ENCODE measurements around the gene AATK. TPM values are rescaled to one million over a fixed set of nuclear protein-coding genes. Genes with fewer than 3 reads are reported as not detected.

Gene AATK
- total and polyA plus RNA-seq, 10 of the 15 experiments (the other 5 are each of a cell fraction or from before 2014, with no cell fraction given), result 0.04 TPM; not detected in 9

DNA sequence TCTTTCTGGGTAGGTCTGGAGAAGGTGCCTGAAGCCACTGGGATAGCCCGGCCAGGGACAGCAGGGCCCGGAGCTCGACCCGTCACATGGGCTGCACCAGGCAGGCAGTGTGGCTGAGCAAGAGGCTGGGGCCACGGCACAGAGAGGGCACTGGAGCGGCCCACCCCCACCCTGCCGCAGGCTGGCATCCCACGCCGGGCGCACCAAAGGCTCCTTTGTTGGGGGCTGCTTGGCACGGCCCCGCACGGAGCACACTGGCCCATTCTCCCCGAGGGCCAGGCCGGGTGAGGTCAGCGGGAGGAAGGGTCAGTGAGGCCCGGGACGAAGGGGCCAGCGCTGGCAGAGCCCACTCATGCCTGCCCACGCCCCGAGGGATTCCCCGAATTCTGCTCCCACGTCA, 37.2 kb downstream of the AATK start:
- no peak for DNase-seq (ENCODE audit: low read depth, low spot score)
- ATAC-seq, result no peak
- H3K9me3 ChIP-seq (replicated peaks; ENCODE audit: control insufficient read depth, insufficient read depth, low read length), result no peaks in the 10 kb centered on the region
- no TSS peak for BruUV-seq (replicated peaks)
- no peaks in the 10 kb centered on the region for H3K4me1 ChIP-seq (ENCODE audit: control insufficient read depth, insufficient read depth, low read length)
- ChIA-PET SMC1A (ENCODE audit: uncharacterized antibody, unreplicated experiment) (no interaction called here), CTCF (no interaction called here), RAD21 (ENCODE audit: unreplicated experiment) (no interaction called here), POLR2A (no interaction called here)
- H4K20me1 ChIP-seq (ENCODE audit: control insufficient read depth, insufficient read depth), result no peaks in the 10 kb centered on the region
- H3K36me3 ChIP-seq (ENCODE audit: control insufficient read depth in 2 of 2, insufficient read depth in 2 of 2, low read length in 1 of 2), result no peaks in the 10 kb centered on the region
- intact Hi-C loops (cut with micrococcal nuclease; ENCODE audit: unreplicated experiment) (no loop called here), in situ Hi-C loops (cut with MboI) (loop anchor here (25.0 kb wide), 1 partner anchor 359 kb away; no protein-coding TSS in a partner anchor)
- no peaks in the 10 kb centered on the region for H3K79me2 ChIP-seq (ENCODE audit: control insufficient read depth, insufficient read depth, low read length)
- H2AFZ ChIP-seq (ENCODE audit: control insufficient read depth, low read depth, low read length), result no peak overlapping the region
- TF ChIP-seq NBN (IDR thresholded peaks at IDR 0.05), result no peak
- TF ChIP-seq, protein P1, sequence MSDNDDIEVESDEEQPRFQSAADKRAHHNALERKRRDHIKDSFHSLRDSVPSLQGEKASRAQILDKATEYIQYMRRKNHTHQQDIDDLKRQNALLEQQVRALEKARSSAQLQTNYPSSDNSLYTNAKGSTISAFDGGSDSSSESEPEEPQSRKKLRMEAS (IDR thresholded peaks at IDR 0.05; ENCODE audit: low read depth, low read length), result no peak
- TF ChIP-seq FOXK2 (IDR thresholded peaks at IDR 0.05), result no peak
- TF ChIP-seq ZNF622 (IDR thresholded peaks at IDR 0.05), result no peak
- TF ChIP-seq CBX3 (IDR thresholded peaks at IDR 0.05; ENCODE audit: borderline replicate concordance, low read depth), result no peak
- no peak for TF ChIP-seq MEF2B (IDR thresholded peaks at IDR 0.05; ENCODE audit: partially characterized antibody, poor library complexity, severe bottlenecking)
- no peak for TF ChIP-seq NRF1 (conservative IDR thresholded peaks at IDR 0.05; ENCODE audit: low read depth, low read length)
- TF ChIP-seq, protein P2, sequence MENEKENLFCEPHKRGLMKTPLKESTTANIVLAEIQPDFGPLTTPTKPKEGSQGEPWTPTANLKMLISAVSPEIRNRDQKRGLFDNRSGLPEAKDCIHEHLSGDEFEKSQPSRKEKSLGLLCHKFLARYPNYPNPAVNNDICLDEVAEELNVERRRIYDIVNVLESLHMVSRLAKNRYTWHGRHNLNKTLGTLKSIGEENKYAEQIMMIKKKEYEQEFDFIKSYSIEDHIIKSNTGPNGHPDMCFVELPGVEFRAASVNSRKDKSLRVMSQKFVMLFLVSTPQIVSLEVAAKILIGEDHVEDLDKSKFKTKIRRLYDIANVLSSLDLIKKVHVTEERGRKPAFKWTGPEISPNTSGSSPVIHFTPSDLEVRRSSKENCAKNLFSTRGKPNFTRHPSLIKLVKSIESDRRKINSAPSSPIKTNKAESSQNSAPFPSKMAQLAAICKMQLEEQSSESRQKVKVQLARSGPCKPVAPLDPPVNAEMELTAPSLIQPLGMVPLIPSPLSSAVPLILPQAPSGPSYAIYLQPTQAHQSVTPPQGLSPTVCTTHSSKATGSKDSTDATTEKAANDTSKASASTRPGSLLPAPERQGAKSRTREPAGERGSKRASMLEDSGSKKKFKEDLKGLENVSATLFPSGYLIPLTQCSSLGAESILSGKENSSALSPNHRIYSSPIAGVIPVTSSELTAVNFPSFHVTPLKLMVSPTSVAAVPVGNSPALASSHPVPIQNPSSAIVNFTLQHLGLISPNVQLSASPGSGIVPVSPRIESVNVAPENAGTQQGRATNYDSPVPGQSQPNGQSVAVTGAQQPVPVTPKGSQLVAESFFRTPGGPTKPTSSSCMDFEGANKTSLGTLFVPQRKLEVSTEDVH (IDR thresholded peaks at IDR 0.05; ENCODE audit: low read depth, partially characterized antibody), result no peak
- no peak for TF ChIP-seq WRNIP1 (IDR thresholded peaks at IDR 0.05; ENCODE audit: borderline replicate concordance, low read depth, low read length)
- TF ChIP-seq KDM1A (IDR thresholded peaks at IDR 0.05; ENCODE audit: borderline replicate concordance), result no peak
- no peak for TF ChIP-seq ZNF24 (IDR thresholded peaks at IDR 0.05)
- TF ChIP-seq ATF7 (IDR thresholded peaks at IDR 0.05; ENCODE audit: low read depth), result no peak
- TF ChIP-seq, protein P3, sequence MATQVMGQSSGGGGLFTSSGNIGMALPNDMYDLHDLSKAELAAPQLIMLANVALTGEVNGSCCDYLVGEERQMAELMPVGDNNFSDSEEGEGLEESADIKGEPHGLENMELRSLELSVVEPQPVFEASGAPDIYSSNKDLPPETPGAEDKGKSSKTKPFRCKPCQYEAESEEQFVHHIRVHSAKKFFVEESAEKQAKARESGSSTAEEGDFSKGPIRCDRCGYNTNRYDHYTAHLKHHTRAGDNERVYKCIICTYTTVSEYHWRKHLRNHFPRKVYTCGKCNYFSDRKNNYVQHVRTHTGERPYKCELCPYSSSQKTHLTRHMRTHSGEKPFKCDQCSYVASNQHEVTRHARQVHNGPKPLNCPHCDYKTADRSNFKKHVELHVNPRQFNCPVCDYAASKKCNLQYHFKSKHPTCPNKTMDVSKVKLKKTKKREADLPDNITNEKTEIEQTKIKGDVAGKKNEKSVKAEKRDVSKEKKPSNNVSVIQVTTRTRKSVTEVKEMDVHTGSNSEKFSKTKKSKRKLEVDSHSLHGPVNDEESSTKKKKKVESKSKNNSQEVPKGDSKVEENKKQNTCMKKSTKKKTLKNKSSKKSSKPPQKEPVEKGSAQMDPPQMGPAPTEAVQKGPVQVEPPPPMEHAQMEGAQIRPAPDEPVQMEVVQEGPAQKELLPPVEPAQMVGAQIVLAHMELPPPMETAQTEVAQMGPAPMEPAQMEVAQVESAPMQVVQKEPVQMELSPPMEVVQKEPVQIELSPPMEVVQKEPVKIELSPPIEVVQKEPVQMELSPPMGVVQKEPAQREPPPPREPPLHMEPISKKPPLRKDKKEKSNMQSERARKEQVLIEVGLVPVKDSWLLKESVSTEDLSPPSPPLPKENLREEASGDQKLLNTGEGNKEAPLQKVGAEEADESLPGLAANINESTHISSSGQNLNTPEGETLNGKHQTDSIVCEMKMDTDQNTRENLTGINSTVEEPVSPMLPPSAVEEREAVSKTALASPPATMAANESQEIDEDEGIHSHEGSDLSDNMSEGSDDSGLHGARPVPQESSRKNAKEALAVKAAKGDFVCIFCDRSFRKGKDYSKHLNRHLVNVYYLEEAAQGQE (IDR thresholded peaks at IDR 0.05; ENCODE audit: low read depth, low read length), result no peak
- no peak for TF ChIP-seq MYC (IDR thresholded peaks at IDR 0.05; ENCODE audit: insufficient read depth, insufficient read length, insufficient replicate concordance, low read length, severe bottlenecking)
- H3K4me3 ChIP-seq, result no peak overlapping the region
- 45% methylated on average over 19 of the region's 23 CpGs for WGBS (ENCODE audit: insufficient coverage, insufficient replicate concordance, low lambda C conversion rate, missing lambda C conversion rate)
- no peaks in the 10 kb centered on the region for H3K27me3 ChIP-seq (replicated peaks in 1 of 2; ENCODE audit: control insufficient read depth in 2 of 2, insufficient read depth in 2 of 2, low read length in 1 of 2)
- H3K9ac ChIP-seq (ENCODE audit: control insufficient read depth, insufficient read depth, low read length), result no peak overlapping the region
- no peak overlapping the region for H3K4me2 ChIP-seq (ENCODE audit: control insufficient read depth, insufficient read depth)
- H3K27ac ChIP-seq (ENCODE audit: control insufficient read depth, insufficient read depth), result no peak overlapping the region
- no peak for FAIRE-seq

Measured in GM12878 (cell line).